ENCODE measurements around the gene GPSM1. TPM values are rescaled to one million over a fixed set of nuclear protein-coding genes. Genes with fewer than 3 reads are reported as not detected.
A peak's percentile ranks its signal among the peaks of the same experiment; 100 is the strongest.

GPSM1 gene
- total RNA-seq, 2 donors from 2014 or later, result 2.3 to 3.4 TPM

GRCh38 chr9:136311051-136312008 is 16.0 kb upstream of the GPSM1 start:
- Histone ChIP-seq H3K9me3 (no peaks in the 10 kb centered on the region), H3K4me1 (peaks cover 7% of the 10 kb centered on the region), H3K27ac (no peak overlapping the region), H3K36me3 (no peaks in the 10 kb centered on the region), H3K4me3 (no peak overlapping the region), H3K9ac (ENCODE audit: low read depth in 2 of 2, low read length in 2 of 2) (peak overlapping the region in 1 of 2 donors; percentile 24), H3K27me3 (no peaks in the 10 kb centered on the region)
- DNase-seq, result peak; percentile 69
- no peak for TF ChIP-seq CTCF (IDR thresholded peaks at IDR 0.05)
- intact Hi-C loops (cut with DNase I), result no loop called here

- no peak for DNase-seq
- Histone ChIP-seq H3K27ac (no peak overlapping the region), H3K4me1 (peaks cover 7% of the 10 kb centered on the region), H3K36me3 (no peaks in the 10 kb centered on the region), H3K27me3 (no peaks in the 10 kb centered on the region), H3K4me3 (no peak overlapping the region), H3K9ac (ENCODE audit: low read depth in 2 of 2, low read length in 2 of 2) (no peak overlapping the region), H3K9me3 (no peaks in the 10 kb centered on the region)
- TF ChIP-seq CTCF (IDR thresholded peaks at IDR 0.05), result no peak
- intact Hi-C loops (cut with DNase I), result no loop called here
Measured at GRCh38 chr9:136312009-136312375, 15.3 kb upstream of the GPSM1 start.

GRCh38 chr9:136312436-136312835 is 14.9 kb upstream of the GPSM1 start:
- TF ChIP-seq CTCF (IDR thresholded peaks at IDR 0.05), result peak; percentile 34
- H3K9ac ChIP-seq (ENCODE audit: low read depth in 2 of 2, low read length in 2 of 2), result no peak overlapping the region
- no peaks in the 10 kb centered on the region for H3K9me3 ChIP-seq
- DNase-seq, result no peak
- no peaks in the 10 kb centered on the region for H3K36me3 ChIP-seq
- H3K27me3 ChIP-seq, result no peaks in the 10 kb centered on the region
- no peak overlapping the region for H3K27ac ChIP-seq
- no peak overlapping the region for H3K4me3 ChIP-seq
- intact Hi-C loops (cut with DNase I), result no loop called here
- H3K4me1 ChIP-seq, result peaks cover 7% of the 10 kb centered on the region

GRCh38 chr9:136313111-136314055 is 14.0 kb upstream of the GPSM1 start:
- Histone ChIP-seq H3K9me3 (no peaks in the 10 kb centered on the region), H3K27me3 (no peaks in the 10 kb centered on the region), H3K9ac (ENCODE audit: low read depth in 2 of 2, low read length in 2 of 2) (no peak overlapping the region), H3K4me1 (peaks cover 7% of the 10 kb centered on the region), H3K4me3 (no peak overlapping the region), H3K36me3 (no peaks in the 10 kb centered on the region), H3K27ac (no peak overlapping the region)
- intact Hi-C loops (cut with DNase I), result no loop called here
- no peak for TF ChIP-seq CTCF (IDR thresholded peaks at IDR 0.05)
- no peak for DNase-seq

GRCh38 chr9:136314056-136314416 is 13.3 kb upstream of the GPSM1 start:
- no peak for TF ChIP-seq CTCF (IDR thresholded peaks at IDR 0.05)
- intact Hi-C loops (cut with DNase I), result no loop called here
- Histone ChIP-seq H3K36me3 (no peaks in the 10 kb centered on the region), H3K9me3 (no peaks in the 10 kb centered on the region), H3K27ac (no peak overlapping the region), H3K4me3 (no peak overlapping the region), H3K27me3 (no peaks in the 10 kb centered on the region), H3K9ac (ENCODE audit: low read depth in 2 of 2, low read length in 2 of 2) (no peak overlapping the region), H3K4me1 (peaks cover 7% of the 10 kb centered on the region)
- DNase-seq, result no peak
